Fibroblast of lung (primary cell): ENCODE data around the gene GCSAM. TPM values are rescaled to one million over a fixed set of nuclear protein-coding genes. Genes with fewer than 3 reads are reported as not detected.

Experiments
- DNase-seq, 2 donors: peaks; one replicate each; pipeline versions ENCODE4 v3.0.0 to v3.0.0-alpha.2; 2010; ENCODE audit warnings: low read depth in 2 of 2
- H2AFZ ChIP-seq: 2 replicates; pipeline ENCODE4 v1.5.1; 2012; ENCODE audit warnings: low read length, control low read depth, inconsistent platforms
- H3K27ac ChIP-seq: 2 replicates; pipeline ENCODE4 v1.5.1; 2011; ENCODE audit warnings: low read length, control low read depth; ENCODE audit not compliant: insufficient read depth
- H3K27me3 ChIP-seq: 2 replicates; pipeline ENCODE4 v1.5.1; 2011; ENCODE audit warnings: mild to moderate bottlenecking, low read length; ENCODE audit not compliant: control insufficient read depth, insufficient read depth
- H3K36me3 ChIP-seq: 2 replicates; pipeline ENCODE4 v1.5.1; 2011; ENCODE audit warnings: low read length; ENCODE audit not compliant: control insufficient read depth, insufficient read depth
- H3K4me1 ChIP-seq: 2 replicates; pipeline ENCODE4 v1.5.1; 2011; ENCODE audit warnings: low read length; ENCODE audit not compliant: control insufficient read depth, insufficient read depth; ENCODE audit errors: extremely low read depth
- H3K4me2 ChIP-seq: 2 replicates; pipeline ENCODE4 v1.5.1; 2011; ENCODE audit warnings: low read length, control low read depth; ENCODE audit not compliant: insufficient read depth; ENCODE audit errors: extremely low read depth
- H3K4me3 ChIP-seq, 4 experiments: fragments of 200-600 bp in 1 of 4; sonication (generic) in 1 of 4; replicated peaks in 1 of 4; 2 replicates each; pipeline ENCODE4 v1.5.1; 2011 to 2016; ENCODE audit warnings: low read length in 4 of 4, low read depth in 3 of 4, mild to moderate bottlenecking in 3 of 4, control low read depth in 2 of 4, inconsistent platforms in 1 of 4, mixed read lengths in 1 of 4; ENCODE audit not compliant: insufficient read depth in 1 of 4; ENCODE audit errors: control extremely low read depth in 1 of 4
- H3K79me2 ChIP-seq: 2 replicates; pipeline ENCODE4 v1.5.1; 2012; ENCODE audit warnings: mild to moderate bottlenecking, low read length, inconsistent platforms; ENCODE audit not compliant: control insufficient read depth, insufficient read depth
- H3K9ac ChIP-seq: 2 replicates; pipeline ENCODE4 v1.5.1; 2011; ENCODE audit warnings: mild to moderate bottlenecking, low read length, control low read depth; ENCODE audit not compliant: insufficient read depth
- H3K9me3 ChIP-seq: 2 replicates; pipeline ENCODE4 v1.5.1; 2012; ENCODE audit warnings: low read depth, low read length; ENCODE audit not compliant: control insufficient read depth, insufficient read depth
- H4K20me1 ChIP-seq: 2 replicates; pipeline ENCODE4 v1.5.1; 2011; ENCODE audit warnings: low read length; ENCODE audit not compliant: control insufficient read depth, insufficient read depth; ENCODE audit errors: extremely low read depth
- CTCF ChIP-seq, 2 donors: IDR thresholded peaks in 1 of 2; conservative IDR thresholded peaks in 1 of 2; 1 replicate in 1 of 2; 2 replicates in 1 of 2; pipeline ENCODE4 v1.5.1; 2011 to 2012; ENCODE audit warnings: low read length in 2 of 2, control low read depth in 1 of 2, inconsistent platforms in 1 of 2, low read depth in 1 of 2, mild to moderate bottlenecking in 1 of 2
- EZH2 ChIP-seq: IDR thresholded peaks from 2 replicates; pipeline ENCODE4 v1.5.1; 2012; ENCODE audit warnings: low read length, control low read depth, mild to moderate bottlenecking; ENCODE audit errors: missing control alignments
- polyA plus RNA-seq, 2 donors: library from polyadenylated mRNA; depleted of rRNA in 1 of 2; stranded (reverse) in 1 of 2; unstranded in 1 of 2; fragments of >200 nt; gene quantifications; 2 replicates each; pipeline ENCODE4 v1.2.1, GENCODE V29; 2011 to 2012; ENCODE audit warnings: missing spikeins in 1 of 2
- total RNA-seq: library from RNA; depleted of rRNA; stranded (reverse); fragments of >200 nt; gene quantifications from 2 replicates; pipeline ENCODE4 v1.2.1, GENCODE V29; 2014

The GCSAM gene
- total and polyA plus RNA-seq, 2 donors (not counting 1 experiment from before 2014, with no cell fraction given), result not detected

- Histone ChIP-seq H3K9ac (no peak overlapping the region), H3K9me3 (no peaks in the 10 kb centered on the region), H2AFZ (no peak overlapping the region), H3K36me3 (no peaks in the 10 kb centered on the region), H4K20me1 (no peaks in the 10 kb centered on the region), H3K79me2 (no peaks in the 10 kb centered on the region), H3K4me3 (no peak overlapping the region), H3K27me3 (no peaks in the 10 kb centered on the region), H3K4me2 (no peak overlapping the region), H3K4me1 (no peaks in the 10 kb centered on the region), H3K27ac (no peak overlapping the region)
- DNase-seq, result no peak
- no peak for TF ChIP-seq CTCF (conservative IDR thresholded peaks at IDR 0.05 in 1 of 2, IDR thresholded peaks at IDR 0.05 in 1 of 2; ENCODE audit: low read depth in 1 of 2, low read length in 2 of 2)
Observed at GRCh38 chr3:112129925-112130637, 3.0 kb downstream of the GCSAM start.

DNA sequence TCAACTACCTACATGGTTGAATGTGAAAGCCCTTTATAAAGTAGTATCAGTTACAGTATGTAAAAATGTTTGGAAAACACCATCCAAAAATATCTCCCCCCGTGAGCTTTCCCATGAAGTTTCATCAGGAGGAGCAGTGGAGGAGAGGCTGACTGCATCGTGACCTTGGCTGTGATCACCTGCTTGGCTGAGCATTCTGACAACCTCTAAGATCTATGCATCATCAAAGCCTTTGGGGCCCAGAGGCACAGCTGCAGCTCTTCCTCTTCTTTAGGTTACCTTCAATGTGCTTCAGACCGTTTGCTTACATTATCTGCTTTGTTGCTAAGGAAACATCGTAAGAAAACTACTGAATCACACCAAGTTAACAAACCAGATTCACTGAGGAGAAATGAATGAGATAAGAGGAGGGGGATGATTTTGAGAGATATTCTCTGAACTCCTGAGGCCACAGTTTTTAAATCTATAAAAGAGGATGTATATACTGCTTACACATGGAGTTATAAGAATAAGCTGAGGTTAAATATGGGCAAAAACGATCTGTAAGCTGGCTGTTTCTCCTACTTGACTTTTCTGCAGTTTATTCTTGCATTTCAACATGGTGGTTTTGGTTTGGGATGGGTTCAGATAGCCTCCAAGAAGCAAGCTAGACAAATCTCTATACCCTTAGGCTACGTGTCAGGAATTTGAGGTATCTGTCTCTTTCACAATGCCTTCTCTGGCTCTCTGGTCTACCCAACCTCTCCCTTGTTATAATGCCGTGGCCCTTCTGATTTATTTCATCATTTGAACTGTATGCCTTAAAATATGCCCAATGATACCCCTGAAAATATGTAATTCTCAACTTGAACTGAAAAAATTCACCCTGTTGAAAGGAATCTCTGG lies 4.0 kb downstream of the GCSAM start:
- Histone ChIP-seq H2AFZ (no peak overlapping the region), H3K36me3 (no peaks in the 10 kb centered on the region), H3K79me2 (no peaks in the 10 kb centered on the region), H3K4me3 (no peak overlapping the region), H3K27ac (no peak overlapping the region), H3K4me2 (no peak overlapping the region), H3K4me1 (no peaks in the 10 kb centered on the region), H3K27me3 (no peaks in the 10 kb centered on the region), H4K20me1 (no peaks in the 10 kb centered on the region), H3K9me3 (no peaks in the 10 kb centered on the region), H3K9ac (no peak overlapping the region)
- DNase-seq, result peak; percentile 12 to 13
- no peak for TF ChIP-seq EZH2

DNA sequence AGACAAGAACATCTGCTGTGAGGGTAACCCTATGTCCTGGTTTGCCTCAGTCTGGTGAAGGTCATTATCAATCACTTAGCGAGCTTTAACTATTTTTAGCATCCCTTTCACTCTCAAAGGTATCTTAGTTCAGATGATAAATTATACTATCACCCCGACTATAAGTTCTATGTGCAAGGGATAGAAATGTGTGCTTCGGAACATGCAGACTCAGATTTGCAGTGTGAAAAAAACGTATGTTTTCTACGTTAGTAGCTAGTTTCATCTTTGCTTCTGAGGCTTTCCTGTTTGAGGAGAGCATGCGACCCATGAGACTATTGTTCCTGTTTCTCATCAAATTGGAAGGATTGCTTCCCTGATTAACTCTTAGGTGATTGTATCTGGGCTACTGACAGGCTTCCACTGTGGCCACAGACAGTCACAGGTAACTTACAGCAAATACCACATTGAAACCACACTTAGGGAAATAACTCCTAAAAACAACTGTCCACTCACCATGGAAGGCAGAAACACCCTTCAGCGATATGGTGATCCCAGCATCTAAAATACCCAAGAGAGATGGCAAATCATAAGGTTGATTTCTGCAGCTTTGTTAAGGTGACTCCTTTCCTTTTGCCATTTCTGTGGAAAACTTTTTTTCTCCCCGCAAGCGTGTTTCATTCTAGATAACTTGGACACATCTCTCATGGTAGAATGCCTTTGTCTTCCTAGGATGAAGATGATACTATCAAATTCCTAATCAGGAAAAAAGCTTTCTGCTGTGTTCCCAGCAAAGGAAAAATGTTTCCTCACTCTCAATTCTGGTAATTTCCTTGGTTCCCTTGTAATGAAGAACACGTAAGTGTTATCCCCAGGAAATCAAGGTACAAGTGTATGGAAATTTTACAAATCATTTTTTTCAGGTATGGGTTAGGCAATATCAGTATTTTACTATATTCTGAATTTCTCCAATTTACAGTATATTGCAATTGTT lies 5.2 kb downstream of the GCSAM start:
- H4K20me1 ChIP-seq, result no peaks in the 10 kb centered on the region
- H2AFZ ChIP-seq, result no peak overlapping the region
- H3K9ac ChIP-seq, result no peak overlapping the region
- H3K4me3 ChIP-seq, result no peak overlapping the region
- no peak overlapping the region for H3K27ac ChIP-seq
- no peak overlapping the region for H3K4me2 ChIP-seq
- no peaks in the 10 kb centered on the region for H3K4me1 ChIP-seq
- H3K9me3 ChIP-seq, result no peaks in the 10 kb centered on the region
- no peak for DNase-seq
- no peaks in the 10 kb centered on the region for H3K36me3 ChIP-seq
- H3K27me3 ChIP-seq, result no peaks in the 10 kb centered on the region
- TF ChIP-seq EZH2, result no peak
- no peak for TF ChIP-seq CTCF (conservative IDR thresholded peaks at IDR 0.05 in 1 of 2, IDR thresholded peaks at IDR 0.05 in 1 of 2; ENCODE audit: low read depth in 1 of 2, low read length in 2 of 2)
- no peaks in the 10 kb centered on the region for H3K79me2 ChIP-seq
